HG03442 (cell line): Measurements from ENCODE around the gene BAG5.
"Not testable (repeated sequence)": the region's sequence is repeated elsewhere in the genome, so short reads cannot be mapped to it uniquely, and the experiment has no call there.

Source experiments
- ATAC-seq: cut with Tn5 transposase; IDR thresholded peaks from one replicate; pipeline ENCODE4 v1.9.1; 2021; ENCODE audit warnings: mild to moderate bottlenecking, moderate library complexity; ENCODE audit not compliant: unreplicated experiment

The BAG5 gene

DNA sequence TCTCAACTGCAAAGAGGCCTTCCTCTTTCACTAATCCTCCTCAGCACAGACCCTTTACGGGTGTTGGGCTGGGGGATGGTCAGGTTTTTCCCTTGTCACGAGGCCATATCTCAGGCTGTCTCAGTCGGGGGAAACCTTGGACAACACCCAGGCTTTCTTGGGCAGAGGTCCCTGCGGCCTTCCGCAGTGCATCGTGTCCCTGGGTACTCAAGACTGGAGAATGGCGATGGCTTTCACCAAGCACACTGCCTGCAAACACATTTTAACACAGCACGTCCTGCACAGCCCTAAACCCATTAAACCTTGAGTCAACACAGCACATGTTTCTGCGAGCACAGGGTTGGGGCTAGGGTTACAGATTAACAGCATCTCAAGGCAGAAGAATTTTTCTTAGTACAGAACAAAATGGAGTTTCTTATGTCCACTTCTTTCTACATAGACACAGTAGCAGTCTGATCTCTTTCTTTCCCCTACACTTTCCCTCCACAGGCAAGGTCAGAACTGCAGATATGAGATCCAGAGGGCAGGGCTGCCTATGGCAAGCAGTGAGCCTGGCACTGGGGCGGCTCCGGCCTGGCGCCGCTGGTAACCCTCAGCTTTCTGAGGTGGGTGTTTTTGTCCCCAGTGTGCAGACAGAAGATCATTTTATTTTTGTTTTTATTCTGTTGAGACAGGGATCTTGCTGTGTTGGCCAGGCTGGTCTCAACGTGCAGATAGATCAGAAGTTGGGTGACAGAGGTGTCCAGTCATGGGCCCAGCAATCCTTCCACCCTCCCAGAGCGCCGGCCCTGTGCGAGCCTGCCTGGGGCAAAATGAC, 36.8 kb downstream of the BAG5 start:
- ATAC-seq, result not testable (repeated sequence)

DNA sequence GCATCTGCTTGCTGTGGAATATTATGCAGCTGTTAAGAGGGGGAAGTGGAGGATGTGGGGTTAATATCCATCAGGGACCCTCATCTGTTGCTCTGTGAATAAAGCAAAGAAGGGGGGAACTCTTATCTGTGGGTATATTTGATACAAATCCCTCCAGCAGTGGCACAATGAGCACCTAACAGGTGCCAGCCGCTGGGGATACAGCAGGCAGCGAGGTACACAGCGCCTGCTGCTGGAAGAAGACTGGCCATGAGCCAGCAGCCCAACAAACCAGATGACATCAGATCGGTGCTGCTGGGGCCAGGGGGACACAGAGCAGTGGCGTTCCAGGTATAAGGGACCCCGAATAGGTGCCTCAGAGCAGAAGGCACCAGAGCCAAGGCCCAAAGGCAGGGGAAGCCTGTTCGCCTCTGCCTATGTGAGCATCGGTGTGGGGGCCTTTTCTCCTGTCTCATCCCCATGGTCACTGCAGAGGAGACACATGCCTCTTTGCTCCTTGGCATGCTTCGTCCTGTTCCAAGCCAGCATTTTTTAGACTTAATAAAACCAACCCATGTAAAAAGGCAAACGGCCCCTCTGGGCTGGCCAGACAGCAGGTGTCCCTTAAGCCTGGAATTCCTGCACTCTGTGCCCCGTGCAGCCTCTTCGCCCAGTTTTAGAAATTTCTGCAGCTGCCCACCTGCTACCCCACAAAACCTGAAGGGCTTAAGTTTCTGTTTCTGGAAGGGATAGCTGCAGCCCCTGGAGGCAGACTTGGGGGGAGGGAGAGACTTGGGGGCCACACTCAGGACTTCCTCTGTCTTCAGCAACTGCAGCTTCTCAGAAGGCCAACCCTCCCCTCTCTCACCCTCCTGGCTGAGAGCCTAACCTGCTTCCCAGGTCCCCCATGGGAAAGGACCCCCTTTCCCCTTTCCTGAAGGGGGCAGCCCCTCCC, 38.2 kb downstream of the BAG5 start:
- ATAC-seq, result no peak

DNA sequence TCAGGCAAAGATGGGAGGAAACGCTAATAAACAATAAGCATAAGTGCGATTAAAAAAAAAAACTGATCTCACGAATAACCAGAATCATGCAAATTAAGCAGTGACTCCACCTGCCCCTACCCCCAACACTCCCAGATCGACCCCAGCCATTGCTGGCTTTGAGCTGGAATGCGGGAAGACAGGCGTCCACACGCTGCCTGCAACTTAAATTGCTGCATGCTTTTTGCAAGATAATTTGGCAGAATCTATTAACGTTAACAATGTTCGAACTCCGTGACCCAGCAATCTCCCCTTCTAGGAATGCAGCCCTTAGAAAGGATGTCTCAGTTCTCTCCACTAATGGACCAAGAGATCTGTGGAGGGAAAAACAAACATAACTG, 38.9 kb downstream of the BAG5 start:
- ATAC-seq, result no peak

DNA sequence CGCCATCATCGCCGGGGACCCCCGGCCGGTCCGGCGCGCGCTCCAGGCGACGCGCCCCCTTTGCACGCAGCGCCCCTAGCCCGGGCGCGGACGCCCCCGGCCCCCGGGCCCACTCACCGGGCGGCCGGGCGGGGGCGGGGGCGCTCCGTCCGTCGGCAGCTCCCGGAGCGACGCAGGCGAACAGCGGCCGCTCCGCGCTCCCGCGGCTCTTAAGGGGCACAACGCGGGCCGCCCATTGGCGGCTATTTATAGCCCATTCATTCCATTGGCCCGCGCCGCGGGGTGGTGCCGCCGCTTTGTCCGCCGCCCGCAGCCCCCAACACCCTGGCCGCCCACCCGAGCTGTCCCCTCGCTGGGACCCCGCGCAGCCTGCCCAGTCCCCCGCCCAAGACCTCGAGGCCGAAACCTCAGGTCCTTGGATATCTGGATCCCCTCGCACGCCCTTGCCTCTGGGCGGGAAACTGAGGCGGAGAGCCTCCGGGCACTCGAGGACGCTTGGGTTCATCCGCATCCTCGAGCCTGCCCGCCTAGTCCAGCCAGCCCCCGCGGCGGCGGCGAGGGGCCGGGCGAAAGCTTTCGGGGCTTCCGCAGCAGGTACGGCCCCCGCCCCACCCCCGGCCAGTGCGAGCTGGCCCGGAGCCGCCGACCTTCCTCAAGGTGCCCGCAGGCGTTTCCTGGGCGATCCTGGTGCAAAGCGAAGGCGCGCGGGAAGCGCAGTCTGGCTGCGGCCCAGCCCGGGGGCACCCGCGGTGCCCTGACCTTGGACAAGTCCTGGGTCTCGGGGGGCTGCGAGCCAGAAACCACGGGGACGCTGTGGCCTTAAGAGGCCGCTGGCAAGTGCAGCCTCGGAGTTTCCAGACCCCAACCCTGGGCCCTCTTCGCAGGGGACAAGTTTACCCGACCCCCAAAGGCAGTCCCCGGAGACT, 39.5 kb downstream of the BAG5 start, which contains the start of gene CKB:
Gene CKB (minus strand): TSS at position 182 of the 926 bp plus-strand sequence. CDS start 337 bp downstream, outside the sequence.
- no peak for ATAC-seq

DNA sequence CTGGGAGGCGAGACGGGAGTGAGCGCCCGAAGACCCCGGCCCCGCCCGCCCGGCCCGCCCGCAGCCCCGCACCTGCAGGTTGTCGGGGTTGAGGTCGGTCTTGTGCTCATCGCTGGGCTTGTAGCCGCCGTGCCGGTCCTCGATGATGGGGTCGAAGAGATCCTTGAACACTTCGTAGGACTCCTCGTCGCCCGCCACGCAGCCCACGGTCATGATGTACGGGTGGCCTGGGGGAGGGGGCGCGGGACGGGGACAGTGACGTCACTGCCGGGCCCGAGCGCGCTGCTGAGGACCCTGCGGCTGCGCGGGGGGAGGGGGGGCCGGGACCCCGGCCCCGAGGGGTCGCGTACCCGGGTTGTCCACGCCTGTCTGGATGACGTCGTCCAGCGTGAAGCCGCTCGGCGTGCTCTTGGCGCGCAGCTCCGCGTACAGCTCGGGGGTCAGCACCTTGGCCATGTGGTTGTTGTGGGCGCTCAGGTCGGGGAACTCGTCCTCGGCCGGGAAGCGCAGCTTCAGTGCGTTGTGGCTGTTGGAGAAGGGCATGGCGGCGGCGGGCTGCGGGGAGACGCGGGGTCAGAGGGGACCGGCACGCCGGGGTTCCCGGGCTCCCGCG, 40.4 kb downstream of the BAG5 start:
- no peak for ATAC-seq

DNA sequence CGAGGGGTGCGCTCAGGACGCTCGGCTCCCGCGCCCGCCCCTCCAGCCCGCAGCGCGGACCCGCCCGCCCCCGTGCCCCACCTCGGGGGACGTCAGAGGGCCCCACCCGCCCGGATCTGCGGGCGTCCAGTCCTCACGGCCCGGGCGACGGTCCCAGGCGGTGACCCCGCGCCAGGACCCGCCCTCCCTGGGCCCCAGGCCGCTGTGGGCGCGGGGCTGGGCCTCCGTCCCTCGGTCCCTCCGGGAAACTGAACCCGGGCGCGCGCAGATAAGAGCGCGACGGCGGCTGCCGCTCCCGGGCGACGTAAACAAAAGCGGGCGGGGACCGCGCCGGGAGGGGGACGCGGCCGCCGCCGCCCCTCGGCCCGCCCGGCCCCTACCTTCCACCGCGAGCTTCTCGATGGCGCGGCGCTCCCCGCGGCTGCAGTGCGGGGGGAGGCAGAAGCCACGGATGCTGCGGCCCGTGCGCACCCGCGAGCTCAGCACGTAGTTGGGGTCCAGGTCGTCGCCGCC, 41.0 kb downstream of the BAG5 start:
- no peak for ATAC-seq

DNA sequence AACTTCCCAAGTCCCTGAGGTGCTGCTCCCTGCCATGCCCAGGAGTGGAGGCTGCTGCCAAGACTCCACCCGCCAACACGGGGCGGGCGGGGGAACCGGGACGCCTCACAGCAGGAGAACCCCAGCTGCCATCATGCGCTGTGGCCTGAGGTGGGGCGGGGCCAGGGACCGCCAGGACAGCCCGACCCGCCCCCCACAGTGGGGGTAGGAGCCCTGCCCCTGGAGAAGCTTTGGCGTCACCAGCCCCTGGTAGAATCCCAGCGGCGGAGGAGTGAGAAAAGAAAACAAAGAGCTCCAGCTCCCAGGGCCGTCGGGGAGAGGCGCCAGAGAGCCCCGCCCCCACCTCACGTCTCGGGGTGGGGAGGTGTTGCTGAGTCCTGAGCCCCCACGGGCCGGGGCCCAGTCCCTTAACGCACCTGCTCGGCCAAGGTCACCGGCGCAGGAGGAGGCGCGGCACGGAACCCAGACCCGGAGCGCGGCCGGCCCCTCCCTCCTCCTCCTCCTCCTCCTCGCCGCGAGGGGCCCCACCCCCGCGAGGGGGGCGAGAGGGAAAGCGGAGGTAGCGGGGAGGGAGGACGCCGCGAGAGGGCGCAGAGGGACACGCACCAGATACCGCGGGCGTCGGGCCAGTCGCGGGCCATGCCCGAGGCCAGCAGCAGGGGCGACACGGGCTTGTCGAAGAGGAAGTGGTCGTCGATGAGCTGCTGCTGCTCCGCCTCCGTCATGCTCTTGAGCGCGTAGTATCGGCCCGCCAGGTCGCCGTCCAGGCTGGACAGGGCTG, 41.6 kb downstream of the BAG5 start:
- no peak for ATAC-seq

DNA sequence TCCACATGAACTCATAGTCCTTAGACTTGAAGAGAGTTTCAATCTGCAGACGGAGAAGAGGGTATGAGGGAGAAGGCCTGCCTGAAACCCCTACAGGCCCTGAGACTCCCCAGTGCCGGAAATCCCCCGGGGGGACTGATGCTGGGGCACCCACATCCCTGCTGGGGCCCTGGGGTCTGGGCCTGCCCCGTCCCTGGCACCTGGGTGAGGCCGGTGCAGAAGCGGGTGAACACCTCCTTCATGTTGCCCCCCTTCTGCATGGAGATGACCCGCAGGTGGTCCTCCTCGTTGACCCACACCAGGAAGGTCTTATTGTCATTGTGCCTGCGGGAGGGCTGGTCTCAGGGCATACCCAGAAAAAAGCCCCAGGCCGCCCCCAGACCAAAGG, 42.2 kb downstream of the BAG5 start:
- ATAC-seq, result no peak

DNA sequence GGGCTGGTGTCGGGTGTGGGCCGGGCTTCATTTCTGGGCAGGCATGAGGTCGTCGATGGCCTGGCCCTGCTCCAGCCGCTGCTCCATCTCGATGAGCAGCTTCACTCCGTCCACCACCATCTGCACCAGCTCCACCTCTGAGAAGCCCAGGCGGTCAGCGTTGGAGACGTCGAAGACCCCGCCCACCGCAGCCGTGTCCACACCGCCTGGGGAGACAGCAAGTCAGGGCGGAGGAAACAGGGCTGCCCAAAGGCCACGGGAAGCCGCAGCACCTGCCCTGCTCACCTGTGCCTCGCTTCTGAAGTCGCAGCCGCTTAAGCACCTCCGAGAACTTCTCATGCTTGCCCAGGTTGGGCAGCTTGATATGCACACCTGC, 42.6 kb downstream of the BAG5 start:
- ATAC-seq, result no peak

DNA sequence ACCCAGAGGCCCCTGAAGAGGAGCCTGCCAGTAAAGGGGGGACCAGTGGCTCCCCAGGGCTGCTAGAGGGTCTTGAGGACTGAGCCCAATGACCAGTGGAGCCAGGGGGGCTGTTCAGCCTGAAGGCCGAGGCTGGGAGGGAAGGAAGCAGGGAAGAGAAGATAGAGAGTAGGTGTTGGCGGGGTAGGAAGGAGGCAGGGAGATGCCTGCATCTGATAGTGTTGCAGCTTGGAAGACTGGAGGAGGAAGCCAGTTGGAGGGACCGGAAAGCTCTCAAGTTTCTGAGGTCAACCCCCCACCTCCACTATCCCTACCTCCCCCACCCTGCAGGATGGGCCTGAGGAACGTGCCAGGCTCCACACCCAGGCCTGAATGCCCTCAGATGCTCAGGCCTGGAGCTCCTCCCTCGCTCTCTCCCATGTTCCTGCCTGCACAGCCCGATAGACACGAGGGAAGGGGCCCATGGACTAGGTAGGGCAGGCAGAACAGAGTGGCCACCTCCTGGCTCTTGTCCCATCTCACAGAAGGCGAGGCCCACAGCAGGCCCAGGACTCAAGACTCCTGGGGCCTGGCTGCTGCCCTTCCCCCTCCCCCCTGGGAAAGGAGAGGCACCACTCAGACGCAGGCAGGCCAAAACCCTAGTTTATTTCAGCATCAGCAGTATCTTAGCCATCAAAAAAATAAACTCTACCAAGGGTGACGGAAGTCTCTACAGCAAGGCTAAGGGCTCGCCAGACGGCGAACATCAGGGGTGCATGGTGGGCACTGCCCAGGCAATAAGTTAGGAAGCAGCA, 43.2 kb downstream of the BAG5 start:
- ATAC-seq, result no peak

DNA sequence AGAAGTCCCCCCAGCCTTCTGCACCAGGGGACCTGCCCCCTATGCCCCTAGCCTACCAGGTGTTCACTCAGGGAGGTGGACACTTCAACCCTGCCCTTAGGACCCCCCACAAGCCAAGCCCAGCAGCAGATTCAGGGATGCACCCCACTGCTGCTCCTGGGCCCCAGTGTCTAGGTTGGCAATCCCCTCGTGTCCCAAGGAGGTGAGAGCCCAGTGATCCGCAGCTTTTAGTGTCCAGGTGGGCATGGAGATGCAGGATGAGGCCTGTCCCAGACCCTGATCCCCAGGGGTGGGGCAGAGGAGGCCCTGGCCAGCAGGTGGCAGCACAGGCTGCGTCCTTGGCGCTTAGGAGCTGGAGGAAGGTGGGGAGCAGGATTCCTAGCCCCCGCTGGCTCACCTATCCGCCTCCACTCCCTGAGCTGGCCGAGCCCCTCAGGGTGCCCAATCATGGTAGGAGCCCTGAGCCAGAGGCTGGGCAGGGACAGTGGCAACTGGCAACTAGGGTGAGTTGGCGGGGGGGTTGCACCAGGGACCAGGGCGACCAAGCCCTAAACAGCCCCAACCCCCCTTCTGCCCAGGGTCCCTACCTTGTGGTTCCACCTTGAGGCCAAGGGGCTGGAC, 43.9 kb downstream of the BAG5 start:
- no peak for ATAC-seq

DNA sequence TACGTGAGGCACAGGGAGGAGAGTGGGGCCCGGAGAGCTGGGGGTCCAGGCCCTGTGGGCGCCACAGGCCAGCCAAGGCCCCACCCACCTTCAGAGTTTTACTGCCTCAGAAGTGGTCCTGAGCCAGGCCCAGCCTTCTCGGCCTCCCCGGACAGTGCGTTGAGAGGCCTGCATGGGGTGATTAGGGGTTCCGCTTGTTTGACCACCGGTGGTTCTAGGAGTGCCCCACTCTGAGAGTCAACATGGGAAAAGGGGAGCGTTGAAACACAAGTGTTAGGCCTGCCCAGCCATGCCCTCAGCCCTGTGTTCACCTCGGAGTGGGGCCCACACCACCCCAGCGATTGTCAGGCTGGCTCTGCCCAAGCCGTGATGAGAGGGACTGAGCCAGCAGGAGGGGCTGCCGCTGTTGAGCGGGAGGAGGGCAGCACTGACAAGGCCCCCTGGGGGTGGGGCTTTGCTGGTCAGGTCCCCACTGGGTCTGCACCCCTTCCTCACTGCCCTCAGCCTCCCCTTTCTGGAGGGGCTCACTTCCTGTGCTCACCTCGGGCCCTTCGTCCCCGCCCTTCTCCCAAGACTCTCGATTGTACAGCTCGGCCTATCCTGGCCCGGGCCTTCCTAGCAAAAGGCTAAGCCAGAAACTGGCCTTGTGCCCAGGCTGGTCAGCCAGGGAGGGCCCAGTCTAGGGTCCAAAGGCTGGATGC, 44.6 kb downstream of the BAG5 start:
- no peak for ATAC-seq

DNA sequence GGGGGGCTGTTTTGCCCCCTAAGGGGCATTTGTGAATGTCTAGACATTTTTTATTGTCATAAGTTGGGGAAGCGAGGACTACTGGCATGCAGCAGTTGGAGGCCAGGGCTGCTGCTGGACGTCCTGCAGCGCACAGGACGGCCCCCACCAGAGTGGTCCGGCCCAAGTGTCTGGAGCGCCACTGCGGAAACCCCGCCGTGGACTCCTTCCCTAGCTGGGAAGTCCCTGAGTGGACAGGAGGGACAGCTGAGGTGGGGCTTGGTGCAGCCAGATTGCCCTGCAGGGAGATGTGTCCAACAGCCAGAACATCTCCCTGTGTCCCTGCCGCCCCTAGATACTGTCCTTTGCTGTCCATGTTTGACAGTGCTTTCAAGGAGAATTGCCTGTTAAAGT, 45.3 kb downstream of the BAG5 start:
- ATAC-seq, result no peak

DNA sequence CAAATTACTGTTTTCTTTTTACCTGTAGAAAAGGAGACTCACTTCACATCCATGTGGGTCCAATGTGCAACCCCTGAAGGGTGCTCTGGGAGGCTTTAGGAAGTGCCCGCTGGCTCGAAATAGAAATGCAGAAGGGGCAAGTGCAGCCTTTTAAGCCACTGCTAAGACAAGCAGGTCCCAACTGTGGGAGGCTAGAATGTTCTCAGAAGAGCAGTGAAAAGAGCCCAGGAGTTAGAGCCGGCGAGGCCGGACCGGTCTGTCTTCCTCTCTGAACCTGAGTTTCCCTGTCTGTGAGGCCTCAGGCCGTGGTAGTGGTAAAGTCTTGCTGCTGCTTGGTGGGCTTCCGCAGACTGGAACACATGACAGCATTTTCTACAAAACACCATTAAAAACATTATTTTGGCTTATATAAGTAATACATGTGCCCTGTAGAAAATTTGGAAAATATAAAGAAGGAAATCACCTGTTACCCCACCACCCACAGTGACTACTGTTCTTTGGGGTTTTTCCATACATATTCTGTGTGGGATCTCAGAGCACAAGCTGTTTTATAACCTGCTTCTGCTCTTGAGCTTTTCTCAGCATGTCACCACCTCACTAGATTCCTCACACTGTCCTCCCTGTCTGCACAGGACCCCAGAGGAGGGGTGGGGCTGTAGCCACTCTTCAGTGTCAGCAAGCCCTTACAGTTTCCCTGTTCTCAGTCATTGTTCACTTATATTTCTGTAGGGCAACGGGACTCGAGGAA, 45.9 kb downstream of the BAG5 start:
- no peak for ATAC-seq

DNA sequence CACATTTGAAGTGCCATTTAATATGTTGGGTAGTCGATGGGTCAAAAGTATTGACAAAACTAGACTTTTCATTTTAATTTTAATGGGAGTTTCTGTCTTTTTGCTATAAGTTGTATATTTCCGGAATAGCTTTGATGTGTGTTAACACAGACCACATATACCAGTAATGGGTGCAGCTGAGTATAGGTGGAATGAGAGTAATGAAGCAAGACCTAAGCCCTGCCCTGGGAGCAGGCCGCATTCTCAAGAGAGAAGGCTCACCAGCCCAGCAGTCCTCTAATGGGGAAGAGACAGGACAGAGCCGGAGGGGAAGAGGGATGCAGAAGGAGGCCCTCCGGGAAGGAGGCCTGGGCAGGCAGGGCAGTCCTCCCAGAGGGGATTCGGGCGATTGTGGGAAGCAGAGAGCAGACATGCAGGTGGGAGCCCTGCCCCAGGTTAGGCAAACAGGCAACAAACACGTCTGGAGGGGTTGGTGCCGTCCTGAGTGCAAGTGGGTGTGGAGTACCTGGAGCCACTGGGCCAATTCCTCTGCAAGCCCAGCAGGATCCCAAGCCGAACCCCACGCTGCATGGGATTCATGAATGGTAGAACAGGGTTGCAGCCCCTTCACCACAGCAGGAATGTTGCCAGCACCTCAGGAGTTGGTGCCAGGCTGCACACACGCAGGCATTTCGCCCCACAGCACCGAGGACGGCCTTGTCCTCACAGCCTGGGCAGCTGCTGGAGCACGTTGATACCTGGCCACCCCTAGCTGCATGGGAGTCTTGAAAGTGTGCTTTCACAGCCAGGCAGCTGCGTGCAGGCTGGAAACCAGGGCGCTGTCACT, 47.6 kb downstream of the BAG5 start:
- no peak for ATAC-seq
